ENCODE measurements around the gene KRT79. TPM values are rescaled to one million over a fixed set of nuclear protein-coding genes. Genes with fewer than 3 reads are reported as not detected.

Gene KRT79
- total RNA-seq, 1 experiment from 2014 or later = not detected

GRCh38 chr12:52819731-52820510, 14.2 kb downstream of the KRT79 start:
- BruUV-seq (replicated peaks) = no TSS peak
- DNase-seq (ENCODE audit: low read depth, low spot score) (no peak), ATAC-seq (no peak)
- in situ Hi-C loops (cut with HindIII; ENCODE audit: low pct_unique_long_range_greater_than_20kb, low sequenced_read_pairs) = no loop called here
- POLR2A ChIA-PET = no interaction called here
- Histone ChIP-seq H3K27me3 (ENCODE audit: control insufficient read depth, insufficient read depth, low read length) (no peaks in the 10 kb centered on the region), H3K4me3 (ENCODE audit: low read depth in 2 of 2, low read length in 2 of 2) (no peak overlapping the region), H3K4me1 (ENCODE audit: control insufficient read depth, insufficient read depth, low read length) (peaks cover 7% of the 10 kb centered on the region), H3K9me3 (ENCODE audit: control insufficient read depth, insufficient read depth, low read depth, low read length) (no peaks in the 10 kb centered on the region), H3K27ac (ENCODE audit: low read length) (no peak overlapping the region), H3K36me3 (ENCODE audit: control insufficient read depth, insufficient read depth, low read length) (no peaks in the 10 kb centered on the region)
- TF ChIP-seq TCF7L2 (IDR thresholded peaks at IDR 0.05; ENCODE audit: low read depth, low read length) = no peak
- intact Hi-C loops (cut with micrococcal nuclease; ENCODE audit: unreplicated experiment) = no loop called here
- CTCF ChIA-PET = no interaction called here

- ChIA-PET POLR2A (no interaction called here), CTCF (no interaction called here)
- Histone ChIP-seq H3K4me3 (ENCODE audit: low read depth in 2 of 2, low read length in 2 of 2) (no peak overlapping the region), H3K4me1 (ENCODE audit: control insufficient read depth, insufficient read depth, low read length) (peaks cover 12% of the 10 kb centered on the region), H3K27ac (ENCODE audit: low read length) (no peak overlapping the region), H3K36me3 (ENCODE audit: control insufficient read depth, insufficient read depth, low read length) (no peaks in the 10 kb centered on the region), H3K27me3 (ENCODE audit: control insufficient read depth, insufficient read depth, low read length) (no peaks in the 10 kb centered on the region), H3K9me3 (ENCODE audit: control insufficient read depth, insufficient read depth, low read depth, low read length) (no peaks in the 10 kb centered on the region)
- intact Hi-C loops (cut with micrococcal nuclease; ENCODE audit: unreplicated experiment) = no loop called here
- BruUV-seq (replicated peaks) = no TSS peak
- no peak for TF ChIP-seq POLR2AphosphoS5 (IDR thresholded peaks at IDR 0.05; ENCODE audit: low read depth, low read length)
- TF ChIP-seq TCF7L2 (IDR thresholded peaks at IDR 0.05; ENCODE audit: low read depth, low read length) = no peak
- TF ChIP-seq REST (IDR thresholded peaks at IDR 0.05; ENCODE audit: insufficient read depth in 1 of 2, low read depth in 2 of 2, low read length in 1 of 2) = no peak
- no peak for TF ChIP-seq CTCF (IDR thresholded peaks at IDR 0.05)
- no peak for TF ChIP-seq SIN3A (IDR thresholded peaks at IDR 0.05; ENCODE audit: borderline replicate concordance, insufficient read depth, low read depth, low read length)
- DNase-seq (ENCODE audit: low read depth, low spot score) = no peak
- no peak for ATAC-seq
- in situ Hi-C loops (cut with HindIII; ENCODE audit: low pct_unique_long_range_greater_than_20kb, low sequenced_read_pairs) = no loop called here
These were observed 15.2 kb downstream of the KRT79 start for GRCh38 chr12:52818887-52819420.

- no peak for DNase-seq (ENCODE audit: low read depth, low spot score)
- Histone ChIP-seq H3K4me1 (ENCODE audit: control insufficient read depth, insufficient read depth, low read length) (peaks cover 12% of the 10 kb centered on the region), H3K4me3 (ENCODE audit: low read depth in 2 of 2, low read length in 2 of 2) (no peak overlapping the region), H3K9me3 (ENCODE audit: control insufficient read depth, insufficient read depth, low read depth, low read length) (no peaks in the 10 kb centered on the region), H3K27me3 (ENCODE audit: control insufficient read depth, insufficient read depth, low read length) (no peaks in the 10 kb centered on the region), H3K36me3 (ENCODE audit: control insufficient read depth, insufficient read depth, low read length) (no peaks in the 10 kb centered on the region), H3K27ac (ENCODE audit: low read length) (no peak overlapping the region)
- in situ Hi-C loops (cut with HindIII; ENCODE audit: low pct_unique_long_range_greater_than_20kb, low sequenced_read_pairs) = no loop called here
- BruUV-seq (replicated peaks) = no TSS peak
- intact Hi-C loops (cut with micrococcal nuclease; ENCODE audit: unreplicated experiment) = no loop called here
- TF ChIP-seq POLR2AphosphoS5 (IDR thresholded peaks at IDR 0.05; ENCODE audit: low read depth, low read length) = no peak
- ChIA-PET CTCF (no interaction called here), POLR2A (no interaction called here)
- no peak for ATAC-seq
These were observed 15.7 kb downstream of the KRT79 start for GRCh38 chr12:52818388-52818787.

All from Panc1 (cell line).